Measurements from ENCODE around the gene MAP9. TPM values are rescaled to one million over a fixed set of nuclear protein-coding genes. Genes with fewer than 3 reads are reported as not detected.

Gene MAP9
- total and polyA plus RNA-seq, 8 donors: 12.2 to 21.7 (median 21.0) TPM

DNA sequence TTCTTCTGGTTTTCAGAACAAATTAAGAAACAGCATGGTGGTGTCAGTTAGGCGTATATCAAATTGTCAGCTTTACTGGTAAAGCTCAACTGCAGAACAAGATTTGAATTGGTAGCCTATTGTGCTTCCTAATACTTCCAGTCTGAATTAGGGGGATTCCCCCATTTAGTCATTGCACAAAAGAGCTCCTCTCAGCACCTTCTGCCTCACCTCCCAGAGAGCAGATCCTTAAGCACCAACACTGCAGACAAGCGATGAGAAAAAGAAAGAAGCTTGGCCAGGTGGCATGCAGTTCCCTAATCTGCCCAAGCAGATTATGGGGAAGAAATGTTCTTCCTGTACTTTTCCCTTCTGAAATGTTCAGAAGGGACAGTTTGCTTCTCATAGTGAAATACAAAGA lies 9.2 kb downstream of the MAP9 start:
- no peak for DNase-seq
- no peaks in the 10 kb centered on the region for H3K4me1 ChIP-seq
- intact Hi-C loops (cut with DNase I): no loop called here
- H3K4me3 ChIP-seq: no peak overlapping the region
- no peak for ATAC-seq
- H3K27me3 ChIP-seq: no peaks in the 10 kb centered on the region
- TF ChIP-seq, protein P1, sequence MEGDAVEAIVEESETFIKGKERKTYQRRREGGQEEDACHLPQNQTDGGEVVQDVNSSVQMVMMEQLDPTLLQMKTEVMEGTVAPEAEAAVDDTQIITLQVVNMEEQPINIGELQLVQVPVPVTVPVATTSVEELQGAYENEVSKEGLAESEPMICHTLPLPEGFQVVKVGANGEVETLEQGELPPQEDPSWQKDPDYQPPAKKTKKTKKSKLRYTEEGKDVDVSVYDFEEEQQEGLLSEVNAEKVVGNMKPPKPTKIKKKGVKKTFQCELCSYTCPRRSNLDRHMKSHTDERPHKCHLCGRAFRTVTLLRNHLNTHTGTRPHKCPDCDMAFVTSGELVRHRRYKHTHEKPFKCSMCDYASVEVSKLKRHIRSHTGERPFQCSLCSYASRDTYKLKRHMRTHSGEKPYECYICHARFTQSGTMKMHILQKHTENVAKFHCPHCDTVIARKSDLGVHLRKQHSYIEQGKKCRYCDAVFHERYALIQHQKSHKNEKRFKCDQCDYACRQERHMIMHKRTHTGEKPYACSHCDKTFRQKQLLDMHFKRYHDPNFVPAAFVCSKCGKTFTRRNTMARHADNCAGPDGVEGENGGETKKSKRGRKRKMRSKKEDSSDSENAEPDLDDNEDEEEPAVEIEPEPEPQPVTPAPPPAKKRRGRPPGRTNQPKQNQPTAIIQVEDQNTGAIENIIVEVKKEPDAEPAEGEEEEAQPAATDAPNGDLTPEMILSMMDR (IDR thresholded peaks at IDR 0.05): no peak
- no peaks in the 10 kb centered on the region for H3K9me3 ChIP-seq
- H3K36me3 ChIP-seq: no peaks in the 10 kb centered on the region
- no peak overlapping the region for H3K27ac ChIP-seq

DNA sequence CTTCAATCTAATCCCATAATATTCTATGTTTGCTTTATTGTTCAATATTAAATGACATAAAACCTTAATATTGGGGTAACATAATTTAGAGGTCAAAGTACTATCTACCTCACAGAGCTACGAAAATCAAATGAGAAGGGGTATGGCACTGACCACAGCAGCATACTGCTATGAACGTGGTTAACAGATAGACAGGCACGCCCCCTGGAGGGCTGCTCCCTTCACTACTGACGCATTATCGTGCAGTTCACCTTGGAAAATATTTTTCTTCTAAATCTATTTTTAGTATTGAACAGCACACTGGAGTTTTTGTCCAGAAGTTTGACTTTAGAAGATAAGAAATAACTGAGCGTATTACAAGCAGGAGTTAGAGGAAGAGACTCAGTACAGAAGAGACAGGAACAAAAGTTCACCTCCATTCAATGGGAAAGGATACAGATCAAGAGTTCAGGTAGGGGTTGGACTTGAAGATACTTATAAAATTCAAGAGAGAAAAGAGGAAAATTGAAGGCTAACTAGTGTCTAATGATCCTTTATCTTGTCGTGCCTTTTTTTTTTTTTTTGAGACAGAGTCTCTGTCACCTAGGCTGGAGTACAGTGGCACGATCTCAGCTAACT lies 22.7 kb downstream of the MAP9 start:
- H3K27me3 ChIP-seq: no peaks in the 10 kb centered on the region
- intact Hi-C loops (cut with DNase I): no loop called here
- TF ChIP-seq, protein P1 (IDR thresholded peaks at IDR 0.05): peak; percentile 53 to 63
- no peak overlapping the region for H3K4me3 ChIP-seq
- peak; percentile 29 to 59 (median 44) for DNase-seq
- H3K9me3 ChIP-seq: no peaks in the 10 kb centered on the region
- no peaks in the 10 kb centered on the region for H3K36me3 ChIP-seq
- H3K27ac ChIP-seq: no peak overlapping the region
- no peaks in the 10 kb centered on the region for H3K4me1 ChIP-seq
- peak; percentile 92 for ATAC-seq

DNA sequence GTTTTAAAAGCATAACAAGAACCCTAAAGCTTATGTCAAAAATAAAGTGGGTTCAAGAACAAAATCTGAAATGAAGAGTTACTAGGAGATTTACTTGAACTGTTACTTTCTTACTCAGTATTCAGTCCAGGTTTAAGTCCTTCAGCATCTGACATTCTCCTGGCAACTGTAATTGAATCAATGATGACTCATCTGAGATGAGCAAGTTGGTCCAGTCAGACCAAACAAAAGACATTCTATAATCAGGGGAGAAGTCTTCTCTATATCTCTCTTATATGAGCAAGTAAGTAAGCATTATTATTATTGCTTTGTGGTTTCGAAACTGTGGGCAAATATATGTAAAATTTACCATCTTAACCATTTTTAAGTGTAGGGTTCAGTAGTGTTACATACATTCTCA lies 34.6 kb downstream of the MAP9 start:
- DNase-seq (no peak), ATAC-seq (no peak)
- Histone ChIP-seq H3K9me3 (peaks cover 0 to 4% of the 10 kb centered on the region in 2 donors), H3K4me3 (no peak overlapping the region), H3K27me3 (no peaks in the 10 kb centered on the region), H3K36me3 (no peaks in the 10 kb centered on the region), H3K27ac (no peak overlapping the region), H3K4me1 (no peaks in the 10 kb centered on the region)
- TF ChIP-seq, protein P1 (IDR thresholded peaks at IDR 0.05): no peak
- intact Hi-C loops (cut with DNase I): no loop called here

DNA sequence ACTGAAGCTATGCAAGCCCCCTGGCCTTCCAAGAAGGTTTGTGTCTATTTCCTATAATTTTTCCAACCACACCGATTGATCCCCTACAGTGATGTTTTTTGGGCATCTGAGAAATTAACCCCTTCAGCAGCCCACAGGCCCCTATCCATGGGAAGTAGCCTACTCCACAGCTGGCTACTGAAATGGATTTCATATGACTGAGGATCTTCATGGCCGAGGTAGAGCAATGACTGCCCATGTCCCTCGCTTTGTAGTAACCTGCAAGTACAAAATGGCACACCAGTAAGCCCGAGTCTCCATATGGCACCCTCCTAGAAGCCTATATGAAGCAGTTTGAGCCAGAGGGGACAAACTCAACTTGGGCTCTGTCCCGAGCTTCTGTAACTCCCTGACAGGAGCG lies 36.8 kb downstream of the MAP9 start:
- H3K27ac ChIP-seq: no peak overlapping the region
- TF ChIP-seq, protein P1 (IDR thresholded peaks at IDR 0.05): no peak
- intact Hi-C loops (cut with DNase I): no loop called here
- no peaks in the 10 kb centered on the region for H3K27me3 ChIP-seq
- no peak overlapping the region for H3K4me3 ChIP-seq
- ATAC-seq (no peak), DNase-seq (no peak)
- H3K36me3 ChIP-seq: no peaks in the 10 kb centered on the region
- no peaks in the 10 kb centered on the region for H3K4me1 ChIP-seq
- peaks cover 0 to 4% of the 10 kb centered on the region in 2 donors for H3K9me3 ChIP-seq

DNA sequence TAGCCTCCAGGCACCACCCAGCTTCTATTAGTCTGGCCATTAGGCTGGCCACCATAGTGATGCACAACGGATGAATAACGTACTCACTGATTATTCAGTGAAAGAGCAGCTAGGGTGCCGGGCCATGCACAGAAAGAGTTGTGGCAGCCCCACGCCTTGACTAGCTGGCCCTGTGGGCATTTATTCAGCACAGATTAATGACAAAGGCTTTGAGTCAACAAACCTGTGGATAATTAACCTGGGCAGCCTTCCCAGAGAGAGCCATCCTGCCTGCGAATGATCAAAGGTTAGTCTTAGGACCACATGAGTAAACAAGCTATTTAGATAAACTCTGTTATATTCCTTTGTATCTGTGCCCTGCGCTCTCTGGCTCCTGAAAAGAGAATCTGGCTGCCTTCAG lies 37.2 kb downstream of the MAP9 start:
- Histone ChIP-seq H3K27ac (no peak overlapping the region), H3K4me3 (no peak overlapping the region), H3K4me1 (no peaks in the 10 kb centered on the region), H3K27me3 (no peaks in the 10 kb centered on the region), H3K36me3 (no peaks in the 10 kb centered on the region), H3K9me3 (peaks cover 0 to 4% of the 10 kb centered on the region in 2 donors)
- TF ChIP-seq, protein P1 (IDR thresholded peaks at IDR 0.05): no peak
- no peak for ATAC-seq
- intact Hi-C loops (cut with DNase I): no loop called here
- no peak for DNase-seq
